Panc1 (cell line): Measurements from ENCODE around the gene AGMAT.

Source experiments
- CTCF ChIP-seq: fragments of 450-650 bp; IDR thresholded peaks from 2 replicates; pipeline ENCODE4 v1.5.1; 2017; ENCODE audit warnings: mild to moderate bottlenecking
- POLR2AphosphoS5 ChIP-seq: IDR thresholded peaks from 2 replicates; pipeline ENCODE4 v1.6.1; 2012; ENCODE audit warnings: mild to moderate bottlenecking, low read depth, low read length, moderate library complexity
- TCF7L2 ChIP-seq: IDR thresholded peaks from 2 replicates; pipeline ENCODE4 v1.6.1; 2011; ENCODE audit warnings: mild to moderate bottlenecking, low read depth, low read length, inconsistent platforms

- no peak for TF ChIP-seq CTCF
- no peak for TF ChIP-seq TCF7L2
- TF ChIP-seq POLR2AphosphoS5: no peak
These were observed 14.0 kb downstream of the AGMAT start for GRCh38 chr1:15570861-15571260.
